ENCODE measurements around the gene UPK1A.
A peak's percentile ranks its signal among the peaks of the same experiment; 100 is the strongest.
"Not testable (repeated sequence)": the region's sequence is repeated elsewhere in the genome, so short reads cannot be mapped to it uniquely, and the experiment has no call there.

UPK1A gene

GRCh38 chr19:35644206-35644986, 21.9 kb upstream of the UPK1A start:
- DNase-seq (ENCODE audit: low read depth in 1 of 2, low spot score in 1 of 2): peak; percentile 87 to 93

GRCh38 chr19:35644987-35645679, 21.2 kb upstream of the UPK1A start:
- DNase-seq (ENCODE audit: low read depth in 1 of 2, low spot score in 1 of 2): peak; percentile 35 to 55

- no peak for DNase-seq (ENCODE audit: low read depth in 1 of 2, low spot score in 1 of 2)
Measured at GRCh38 chr19:35645680-35646511, 20.4 kb upstream of the UPK1A start.

- DNase-seq (ENCODE audit: low read depth in 1 of 2, low spot score in 1 of 2): peak; percentile 74 to 84
Measured at GRCh38 chr19:35648017-35648961, 18.0 kb upstream of the UPK1A start, which contains the start of gene COX6B1. Gene COX6B1, plus strand, starts transcription at chr19:35648323. Its CDS starts 2,921 bp downstream, at chr19:35651244.

- no peak for DNase-seq (ENCODE audit: low read depth in 1 of 2, low spot score in 1 of 2)
Measured at GRCh38 chr19:35650581-35650980, 15.7 kb upstream of the UPK1A start.

GRCh38 chr19:35654828-35655227, 11.5 kb upstream of the UPK1A start:
- DNase-seq (ENCODE audit: low read depth in 1 of 2, low spot score in 1 of 2): not testable (repeated sequence)

GRCh38 chr19:35655600-35655999, 10.7 kb upstream of the UPK1A start:
- no peak for DNase-seq (ENCODE audit: low read depth in 1 of 2, low spot score in 1 of 2)

GRCh38 chr19:35656700-35657099, 9.6 kb upstream of the UPK1A start:
- DNase-seq (ENCODE audit: low read depth in 1 of 2, low spot score in 1 of 2): no peak

- DNase-seq (ENCODE audit: low read depth in 1 of 2, low spot score in 1 of 2): no peak
Measured at GRCh38 chr19:35657904-35658700, 8.2 kb upstream of the UPK1A start.

- DNase-seq (ENCODE audit: low read depth in 1 of 2, low spot score in 1 of 2): no peak
Measured at GRCh38 chr19:35661995-35662340, 4.3 kb upstream of the UPK1A start.

GRCh38 chr19:35663981-35664380, 2.3 kb upstream of the UPK1A start:
- no peak for DNase-seq (ENCODE audit: low read depth in 1 of 2, low spot score in 1 of 2)

GRCh38 chr19:35665157-35665556, 1.2 kb upstream of the UPK1A start:
- no peak for DNase-seq (ENCODE audit: low read depth in 1 of 2, low spot score in 1 of 2)

- no peak for DNase-seq (ENCODE audit: low read depth in 1 of 2, low spot score in 1 of 2)
Measured at GRCh38 chr19:35665604-35666003, 713 bp upstream of the UPK1A start.

GRCh38 chr19:35669566-35669965, 3.2 kb downstream of the UPK1A start:
- DNase-seq (ENCODE audit: low read depth in 1 of 2, low spot score in 1 of 2): no peak

- no peak for DNase-seq (ENCODE audit: low read depth in 1 of 2, low spot score in 1 of 2)
Measured at GRCh38 chr19:35669974-35670373, 3.7 kb downstream of the UPK1A start.

- DNase-seq (ENCODE audit: low read depth in 1 of 2, low spot score in 1 of 2): no peak
Measured at GRCh38 chr19:35670686-35671085, 4.4 kb downstream of the UPK1A start.

GRCh38 chr19:35671818-35672217, 5.5 kb downstream of the UPK1A start:
- DNase-seq (ENCODE audit: low read depth in 1 of 2, low spot score in 1 of 2): no peak

- peak in 1 of 2 donors; percentile 15 for DNase-seq (ENCODE audit: low read depth in 1 of 2, low spot score in 1 of 2)
Measured at GRCh38 chr19:35673121-35673804, 6.9 kb downstream of the UPK1A start.

GRCh38 chr19:35675589-35676140, 9.3 kb downstream of the UPK1A start:
- no peak for DNase-seq (ENCODE audit: low read depth in 1 of 2, low spot score in 1 of 2)
